ENCODE measurements around the gene TUBA4B. TPM values are rescaled to one million over a fixed set of nuclear protein-coding genes. Genes with fewer than 3 reads are reported as not detected.
"Not testable (repeated sequence)": the region's sequence is repeated elsewhere in the genome, so short reads cannot be mapped to it uniquely, and the experiment has no call there.

Gene TUBA4B
- total RNA-seq, 1 donor from 2014 or later, result not detected

DNA sequence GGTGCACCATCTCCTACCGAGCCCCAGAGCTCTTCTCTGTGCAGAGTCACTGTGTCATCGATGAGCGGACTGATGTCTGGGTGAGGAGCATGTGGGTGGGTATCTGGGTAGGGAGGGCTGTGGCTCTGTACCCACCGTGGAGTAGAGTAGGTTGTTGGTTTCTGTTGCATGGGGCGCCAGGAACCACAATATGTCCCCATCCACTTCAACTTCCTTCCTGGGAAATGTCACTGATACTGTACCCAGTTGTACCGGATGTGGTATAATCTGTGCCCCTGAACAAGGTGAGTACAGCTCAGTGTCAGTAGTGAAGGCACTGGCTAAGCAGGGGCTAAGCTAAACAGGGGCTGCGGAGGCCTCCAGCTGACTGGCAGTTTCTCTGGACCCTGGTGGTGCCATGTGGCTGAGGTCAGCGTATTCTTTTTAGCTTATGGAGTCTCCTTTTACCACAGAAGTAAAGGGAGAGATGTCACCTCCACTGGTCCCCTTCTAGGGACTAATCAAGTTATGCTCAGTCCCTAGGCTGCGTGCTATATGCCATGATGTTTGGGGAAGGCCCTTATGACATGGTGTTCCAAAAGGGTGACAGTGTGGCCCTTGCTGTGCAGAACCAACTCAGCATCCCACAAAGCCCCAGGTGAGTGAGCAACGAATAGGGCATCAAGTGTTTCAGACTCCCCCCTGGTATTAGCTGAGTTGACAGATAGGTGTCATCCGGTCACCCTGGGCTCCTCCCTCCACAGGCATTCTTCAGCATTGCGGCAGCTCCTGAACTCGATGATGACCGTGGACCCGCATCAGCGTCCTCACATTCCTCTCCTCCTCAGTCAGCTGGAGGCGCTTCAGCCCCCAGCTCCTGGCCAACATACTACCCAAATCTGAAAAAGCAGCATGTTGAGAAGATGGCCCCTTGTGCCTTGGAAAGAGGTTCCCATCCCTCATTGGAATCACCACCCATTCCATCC lies 5.1 kb upstream of the TUBA4B start:
- DNase-seq (ENCODE audit: low spot score), result no peak

GRCh38 chr2:219248845-219249202 lies 4.2 kb upstream of the TUBA4B start:
- no peak for DNase-seq (ENCODE audit: low spot score)

- DNase-seq (ENCODE audit: low spot score), result no peak
Measured at GRCh38 chr2:219249203-219249980, 3.7 kb upstream of the TUBA4B start.

DNA sequence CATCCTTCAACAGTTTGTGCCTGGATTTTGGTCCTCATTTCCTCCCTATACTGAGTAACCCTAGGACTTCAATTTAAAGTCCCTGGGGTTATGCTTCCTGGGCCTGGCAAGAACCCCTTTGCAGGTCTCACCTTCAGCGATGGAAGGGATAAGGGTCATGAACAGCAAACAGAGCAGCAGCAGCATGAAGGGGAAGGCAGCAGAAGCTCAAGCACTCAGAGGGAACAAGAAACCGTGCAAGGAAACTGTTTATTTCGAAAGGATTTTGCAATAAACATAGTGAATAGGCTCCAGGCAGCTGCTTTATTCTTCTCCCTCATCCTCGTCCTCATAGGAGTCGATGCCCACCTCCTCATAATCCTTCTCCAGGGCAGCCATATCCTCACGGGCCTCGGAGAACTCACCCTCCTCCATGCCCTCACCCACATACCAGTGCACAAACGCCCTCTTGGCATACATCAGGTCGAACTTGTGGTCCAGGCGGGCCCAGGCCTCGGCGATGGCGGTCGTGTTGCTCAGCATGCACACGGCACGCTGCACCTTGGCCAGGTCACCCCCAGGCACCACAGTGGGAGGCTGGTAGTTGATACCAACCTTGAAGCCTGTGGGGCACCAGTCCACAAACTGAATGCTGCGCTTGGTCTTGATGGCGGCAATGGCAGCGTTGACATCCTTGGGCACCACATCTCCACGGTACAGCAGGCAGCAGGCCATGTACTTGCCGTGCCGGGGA lies 2.8 kb upstream of the TUBA4B start:
- no peak for DNase-seq (ENCODE audit: low spot score)

- DNase-seq (ENCODE audit: low spot score), result no peak
Measured at GRCh38 chr2:219251656-219252055, 1.4 kb upstream of the TUBA4B start.

DNA sequence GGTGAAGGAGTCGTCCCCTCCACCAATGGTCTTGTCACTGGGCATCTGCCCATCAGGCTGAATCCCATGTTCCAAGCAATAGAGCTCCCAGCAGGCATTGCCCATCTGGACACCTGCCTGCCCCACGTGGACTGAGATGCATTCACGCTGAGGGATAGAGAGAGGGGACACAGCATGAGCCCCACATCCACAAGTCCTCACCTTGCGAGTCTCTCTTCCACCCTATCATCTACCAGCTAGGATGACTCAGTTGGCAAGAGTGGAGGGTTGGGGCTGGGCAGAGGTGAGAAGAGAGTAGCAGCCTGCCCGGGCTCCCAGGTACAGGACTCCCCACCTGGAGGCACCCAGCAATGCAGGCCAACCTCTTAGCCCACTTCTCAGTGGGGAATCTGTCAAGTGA lies 959 bp upstream of the TUBA4B start:
- DNase-seq (ENCODE audit: low spot score), result no peak

DNA sequence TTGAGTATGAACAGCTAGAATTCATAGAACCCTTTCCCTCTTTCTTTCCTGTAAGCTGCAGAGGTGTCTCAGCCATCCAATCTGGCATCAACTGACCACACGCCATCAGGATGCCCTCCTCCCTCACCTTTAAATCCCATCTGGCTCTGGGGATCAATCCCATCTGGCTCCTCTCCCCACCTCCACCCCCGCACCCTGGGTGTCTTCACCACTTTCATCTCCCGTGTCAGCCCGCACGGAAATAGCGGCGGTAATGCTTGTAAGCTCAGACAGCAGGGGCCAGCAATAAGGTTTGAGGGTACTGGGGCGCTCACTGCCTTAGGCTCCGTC lies 508 bp upstream of the TUBA4B start:
- no peak for DNase-seq (ENCODE audit: low spot score)

GRCh38 chr2:219253753-219254589 lies 928 bp downstream of the TUBA4B start, which contains the start of gene TUBA4A:
TSS of gene TUBA4A (minus strand) at chr2:219253918. CDS start at chr2:219253858, 60 bp downstream.
- peak; percentile 95 for DNase-seq (ENCODE audit: low spot score)

DNA sequence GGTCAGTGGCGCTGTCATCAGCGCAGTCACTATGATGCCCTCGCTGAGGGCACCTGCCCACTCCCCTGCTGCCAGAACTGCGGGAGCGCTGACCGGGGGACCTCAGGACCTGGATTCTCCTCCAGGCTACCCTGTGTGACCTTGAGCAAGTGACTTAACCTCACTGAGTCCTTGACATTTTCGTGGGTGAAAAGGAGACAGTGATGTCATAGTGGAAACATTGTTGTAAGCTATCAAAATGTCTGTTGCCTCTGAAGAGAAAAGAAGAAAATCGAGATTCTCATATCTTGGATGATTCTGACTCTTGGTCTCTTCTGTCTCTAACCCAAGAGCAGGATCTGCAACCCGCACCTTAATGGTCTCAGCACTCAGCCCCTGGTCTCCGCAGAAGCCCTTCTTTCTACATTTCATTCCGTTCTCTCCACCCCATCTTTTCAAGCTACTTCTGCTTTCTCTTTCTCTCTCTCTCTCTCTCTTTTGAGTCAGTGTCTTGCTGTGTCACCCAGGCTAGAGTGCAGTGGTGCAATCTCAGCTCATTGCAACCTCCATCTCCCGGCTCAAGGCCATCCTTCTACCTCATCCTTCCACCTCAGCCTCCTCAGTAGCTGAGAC lies 1.7 kb downstream of the TUBA4B start:
- no peak for DNase-seq (ENCODE audit: low spot score)

- DNase-seq (ENCODE audit: low spot score), result not testable (repeated sequence)
Measured at GRCh38 chr2:219258942-219259341, 5.9 kb downstream of the TUBA4B start.

DNA sequence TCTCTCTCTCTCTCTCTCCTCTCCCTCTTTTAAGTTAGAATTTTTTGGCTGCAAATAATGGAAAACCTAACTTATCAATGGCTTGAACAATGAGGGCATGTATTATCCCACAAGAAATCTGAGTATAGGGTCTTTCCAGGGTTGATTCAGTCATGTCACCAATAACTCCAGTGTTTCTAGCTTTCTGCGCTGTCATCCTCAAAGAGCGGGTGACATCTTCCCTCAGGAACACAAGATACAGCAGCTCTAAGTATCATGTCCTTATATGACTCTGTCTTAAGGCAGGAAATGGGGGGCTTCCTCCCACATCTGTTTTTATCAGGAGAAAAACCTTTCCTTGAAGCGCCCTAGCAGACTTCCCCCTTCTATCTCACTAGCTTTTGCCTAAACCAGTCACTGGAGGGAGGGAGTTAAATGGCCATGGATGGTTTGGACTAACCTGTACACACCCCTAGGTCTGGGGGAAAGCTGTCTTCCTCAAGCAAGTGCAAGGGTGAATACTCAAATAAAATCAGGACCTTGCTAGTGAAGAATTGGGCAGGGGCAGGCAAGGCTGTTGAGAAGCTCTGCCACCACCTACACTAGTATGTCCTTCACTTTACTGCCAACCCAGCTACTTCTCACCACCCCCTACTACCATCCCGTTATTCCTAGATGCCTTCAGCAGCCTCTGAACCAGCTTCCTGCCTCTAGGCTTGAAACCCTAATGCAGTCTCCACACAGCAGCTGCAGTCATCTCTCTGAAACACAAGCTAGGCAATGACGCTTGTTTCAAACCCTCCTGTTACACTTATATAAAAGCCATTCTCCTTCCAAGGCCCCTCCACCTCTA lies 8.2 kb downstream of the TUBA4B start:
- DNase-seq (ENCODE audit: low spot score), result no peak

DNA sequence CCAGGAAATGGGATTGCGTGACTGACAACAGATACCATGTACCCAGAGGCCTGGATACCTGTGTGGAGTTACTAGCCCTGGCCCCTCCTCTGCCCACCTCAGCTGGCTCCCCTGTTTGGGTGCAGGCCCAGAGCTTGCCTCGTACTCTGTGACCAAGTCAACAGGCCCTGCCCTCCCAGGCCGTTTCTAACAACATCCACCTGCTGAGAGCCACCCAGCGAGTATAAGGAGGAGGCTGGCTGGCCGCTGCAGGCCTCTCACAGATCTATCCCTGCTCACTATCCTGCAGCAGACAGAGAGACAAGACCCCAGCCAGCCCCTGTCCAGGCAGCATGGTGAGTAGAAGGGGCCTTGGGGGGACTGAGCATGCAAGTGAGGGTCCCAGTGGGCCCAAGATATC lies 13.2 kb downstream of the TUBA4B start:
- DNase-seq (ENCODE audit: low spot score), result no peak

GRCh38 chr2:219266886-219267285 lies 13.8 kb downstream of the TUBA4B start:
- no peak for DNase-seq (ENCODE audit: low spot score)

DNA sequence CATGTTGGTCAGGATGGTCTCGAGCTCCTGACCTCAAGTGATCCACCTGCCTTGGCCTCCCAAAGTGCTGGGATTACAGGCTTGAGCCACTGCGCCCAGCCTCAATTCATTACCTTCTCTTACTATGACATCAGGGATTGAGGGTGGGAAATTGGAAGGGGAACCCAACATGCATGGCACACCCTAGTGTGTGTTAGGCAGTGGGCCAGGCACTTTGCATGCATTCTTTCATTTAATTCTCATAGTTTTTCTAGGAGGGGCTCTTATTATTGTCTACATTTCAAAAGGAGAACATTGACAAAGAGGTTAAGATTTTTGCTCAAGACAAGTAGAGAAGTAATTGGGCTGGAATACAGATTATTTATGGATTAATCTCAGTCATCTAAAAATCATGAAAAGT lies 15.3 kb downstream of the TUBA4B start:
- DNase-seq (ENCODE audit: low spot score), result no peak

- no peak for DNase-seq (ENCODE audit: low spot score)
Measured at GRCh38 chr2:219269362-219270054, 16.5 kb downstream of the TUBA4B start.

- no peak for DNase-seq (ENCODE audit: low spot score)
Measured at GRCh38 chr2:219270055-219270372, 17.0 kb downstream of the TUBA4B start.

DNA sequence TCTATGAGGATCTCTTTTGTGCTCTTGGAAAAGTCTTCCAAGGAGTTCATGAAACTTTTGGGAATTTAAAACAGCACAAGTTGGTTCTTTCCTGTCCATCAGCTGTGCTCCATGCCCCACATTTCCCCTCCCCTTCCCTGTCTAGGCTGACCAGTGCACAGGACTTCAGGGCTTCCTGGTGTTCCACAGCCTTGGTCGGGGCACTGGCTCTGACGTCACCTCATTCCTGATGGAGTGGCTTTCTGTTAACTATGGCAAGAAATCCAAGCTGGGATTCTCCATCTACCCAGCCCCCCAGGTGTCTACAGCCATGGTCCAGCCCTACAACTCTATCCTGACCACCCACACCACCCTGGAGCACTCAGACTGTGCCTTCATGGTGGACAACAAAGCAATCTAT lies 18.0 kb downstream of the TUBA4B start:
- DNase-seq (ENCODE audit: low spot score), result no peak

DNA sequence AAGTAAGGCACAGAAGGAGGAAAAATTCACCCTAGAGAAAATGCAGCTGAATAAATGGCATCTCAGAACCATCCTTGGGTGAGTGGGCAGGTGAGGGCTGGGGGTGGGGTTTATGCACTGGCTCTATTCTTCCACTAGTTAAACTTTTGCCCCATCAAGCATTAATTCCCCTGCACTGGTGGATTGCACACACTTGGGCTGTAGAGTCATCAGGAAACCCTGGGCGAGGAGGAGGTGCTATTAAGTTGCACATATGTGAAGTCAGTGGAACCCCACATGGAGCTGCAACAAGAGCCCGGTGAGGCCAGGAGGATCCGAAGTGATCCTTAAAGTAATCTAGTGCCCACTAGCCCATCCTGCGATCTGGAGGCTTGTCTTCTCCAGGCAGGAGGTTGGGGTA lies 19.3 kb downstream of the TUBA4B start:
- DNase-seq (ENCODE audit: low spot score), result no peak

DNA sequence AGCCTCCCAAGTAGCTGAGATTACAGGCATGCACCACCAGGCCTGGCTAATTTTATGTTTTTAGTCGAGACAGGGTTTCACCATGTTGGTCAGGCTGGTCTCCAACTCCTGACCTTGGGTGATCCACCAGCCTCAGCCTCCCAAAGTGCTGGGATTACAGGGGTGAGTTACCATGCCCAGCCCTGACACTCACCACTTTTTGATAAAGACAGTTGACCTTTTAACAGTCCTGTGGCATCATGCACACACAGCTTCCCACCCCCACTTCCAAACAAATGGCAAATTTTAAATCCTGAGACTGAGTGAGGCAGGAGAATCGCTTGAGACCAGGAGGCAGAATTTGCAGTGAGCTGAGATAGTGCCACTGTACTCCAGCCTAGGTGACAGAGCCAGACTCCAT lies 20.0 kb downstream of the TUBA4B start:
- no peak for DNase-seq (ENCODE audit: low spot score)

Data from mesenteric fat pad (tissue), 1 donor.